ENCODE measurements around the gene ADAP1. TPM values are rescaled to one million over a fixed set of nuclear protein-coding genes. Genes with fewer than 3 reads are reported as not detected.

The ADAP1 gene
- total and polyA plus RNA-seq, 2 of the 8 experiments (the other 6 are each of a cell fraction or from before 2014, with no cell fraction given), result 5.8 to 6.1 TPM

DNA sequence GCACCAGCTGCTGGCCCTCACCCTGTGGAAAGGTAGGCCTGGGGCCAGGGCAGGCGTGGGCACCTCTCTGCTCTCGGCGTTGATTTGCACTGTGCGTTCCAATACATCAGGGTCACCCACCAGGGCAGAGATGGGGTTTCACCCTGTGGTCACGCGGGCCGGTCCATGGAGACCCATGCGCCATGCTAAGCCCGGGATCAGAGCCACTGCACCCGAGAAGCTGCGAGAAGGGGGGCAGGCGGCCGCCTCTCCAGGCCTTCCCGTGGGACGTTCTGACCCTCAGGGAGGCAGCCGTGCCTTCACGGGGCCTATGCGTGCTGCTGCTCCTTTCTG lies 67.0 kb downstream of the ADAP1 start (continued):
- no peak for TF ChIP-seq RBBP5 (IDR thresholded peaks at IDR 0.05; ENCODE audit: borderline replicate concordance, low read depth, low read length)
- no peak for TF ChIP-seq CEBPB (IDR thresholded peaks at IDR 0.05; ENCODE audit: low read depth, low read length)
